Occipital lobe (tissue), 2 donors: ENCODE measurements around the gene SUCNR1. TPM values are rescaled to one million over a fixed set of nuclear protein-coding genes. Genes with fewer than 3 reads are reported as not detected.
"Not testable (repeated sequence)": the region's sequence is repeated elsewhere in the genome, so short reads cannot be mapped to it uniquely, and the experiment has no call there.

Experiments used
- DNase-seq: peaks from one replicate; lab custom pipeline; 2025; lab: John Stamatoyannopoulos, UW
- total RNA-seq: library from RNA; depleted of rRNA; stranded (reverse); fragments of >200 nt; gene quantifications from one replicate; pipeline ENCODE4 v1.2.3, GENCODE V29; 2014

SUCNR1 gene
- total RNA-seq, 1 donor from 2014 or later, result 1.2 TPM

DNA sequence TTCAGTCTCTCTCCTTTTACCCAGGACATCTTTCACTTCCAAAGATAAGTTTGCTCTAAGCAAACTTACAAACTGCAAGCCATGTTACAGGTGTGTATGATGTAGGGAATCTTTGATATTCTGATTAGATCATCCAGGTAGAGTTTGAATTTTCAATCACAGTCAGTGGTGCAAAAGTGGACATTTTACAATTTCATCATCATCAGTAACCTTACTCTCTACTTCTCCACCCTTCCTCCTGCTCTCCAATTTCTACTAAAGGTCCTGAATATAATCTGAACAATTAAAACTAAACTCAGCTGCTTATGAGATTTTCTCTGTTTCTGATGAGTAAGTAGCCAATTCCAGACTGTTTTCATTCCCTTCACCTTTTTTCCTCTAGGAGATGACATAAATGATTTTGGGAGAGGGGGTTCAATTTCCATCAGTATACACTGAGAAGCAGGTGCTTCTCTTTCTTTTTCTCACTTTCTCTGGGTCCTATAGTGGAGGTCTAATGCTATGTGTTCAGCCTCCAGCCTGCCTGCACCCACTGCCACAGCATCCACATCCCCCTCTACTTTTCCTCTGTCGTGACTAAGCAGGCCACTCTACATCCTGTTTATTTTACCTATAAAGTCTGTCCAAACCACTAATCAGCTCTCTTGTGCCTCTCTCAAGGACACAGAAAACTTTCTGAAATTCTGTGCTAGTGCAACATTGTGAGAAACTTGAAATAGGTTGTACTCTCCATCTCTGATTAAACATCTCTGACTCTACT is 27.6 kb downstream of the SUCNR1 start:
- DNase-seq, result no peak

DNA sequence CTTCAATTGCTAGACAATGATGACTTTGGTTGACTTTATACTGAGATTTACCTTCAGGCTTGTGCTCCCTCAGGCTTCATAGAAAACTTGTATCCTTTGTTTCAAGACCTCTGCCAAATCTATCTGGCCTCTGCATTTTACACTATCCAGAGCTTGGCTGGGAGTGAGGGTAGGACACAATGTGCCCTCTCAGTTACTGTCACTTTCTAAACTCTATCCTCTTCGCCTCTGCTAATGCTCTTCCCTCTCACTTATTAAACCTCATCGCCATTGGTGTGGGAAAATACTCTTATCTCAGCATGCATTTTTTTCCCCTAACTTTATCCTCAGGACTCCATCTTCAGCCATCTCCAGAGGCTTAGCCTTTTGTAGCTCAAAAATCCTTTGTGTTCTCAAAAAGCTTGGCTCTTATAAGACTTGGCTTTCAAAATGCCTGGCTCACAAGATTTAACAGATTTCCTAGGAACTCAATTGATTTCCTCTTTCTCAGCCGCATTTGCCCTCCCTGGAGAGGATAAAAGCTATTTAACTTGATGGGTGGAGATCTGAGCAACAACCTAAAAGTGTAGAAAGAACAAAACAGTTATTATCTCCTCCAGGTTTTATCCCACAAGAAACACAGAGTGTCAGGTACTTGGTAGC is 28.3 kb downstream of the SUCNR1 start:
- no peak for DNase-seq

GRCh38 chr3:151903501-151903991 is 30.1 kb downstream of the SUCNR1 start:
- no peak for DNase-seq

- no peak for DNase-seq
Observed at GRCh38 chr3:151905647-151906046, 32.2 kb downstream of the SUCNR1 start.

- DNase-seq, result no peak
Observed at GRCh38 chr3:151906751-151907150, 33.3 kb downstream of the SUCNR1 start.

DNA sequence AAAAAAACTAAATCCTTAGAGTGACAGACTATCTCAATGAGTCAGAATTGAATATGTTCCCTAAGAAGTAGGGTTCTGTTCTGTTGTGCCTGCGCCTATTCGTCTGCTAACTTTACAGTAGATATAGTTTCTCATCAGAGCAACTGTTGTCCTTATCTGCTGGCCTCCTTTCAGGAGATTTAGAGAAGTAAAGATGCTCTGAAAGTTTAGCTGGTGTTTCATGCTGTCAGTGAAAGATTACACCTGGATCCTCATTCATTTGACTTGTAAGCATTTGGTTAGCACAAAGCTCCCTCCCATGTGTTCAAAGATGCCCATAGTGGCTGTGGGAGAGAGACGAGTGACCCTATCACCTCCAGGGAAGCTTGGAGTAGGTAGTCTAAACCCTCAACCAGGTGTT is 35.0 kb downstream of the SUCNR1 start:
- no peak for DNase-seq

- no peak for DNase-seq
Observed at GRCh38 chr3:151909681-151910405, 36.4 kb downstream of the SUCNR1 start.

DNA sequence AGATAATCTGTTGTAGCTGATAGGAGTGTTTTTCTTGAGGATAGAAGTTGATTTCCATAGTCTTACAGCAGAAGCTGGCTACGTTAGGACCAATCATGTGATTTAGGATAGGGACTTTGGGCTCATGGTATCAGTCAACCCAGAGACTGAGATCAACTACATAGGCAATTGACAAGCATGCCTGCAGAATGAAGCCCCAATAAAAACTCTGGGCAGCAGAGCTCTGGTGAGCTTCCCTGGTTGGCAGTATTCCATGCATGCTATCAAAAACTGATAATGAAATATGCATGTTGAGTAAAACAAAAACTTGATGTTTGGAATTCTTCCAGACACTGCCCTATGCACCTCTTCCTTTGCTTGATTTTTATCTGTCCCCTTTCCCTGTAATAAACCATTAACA is 38.0 kb downstream of the SUCNR1 start:
- no peak for DNase-seq

DNA sequence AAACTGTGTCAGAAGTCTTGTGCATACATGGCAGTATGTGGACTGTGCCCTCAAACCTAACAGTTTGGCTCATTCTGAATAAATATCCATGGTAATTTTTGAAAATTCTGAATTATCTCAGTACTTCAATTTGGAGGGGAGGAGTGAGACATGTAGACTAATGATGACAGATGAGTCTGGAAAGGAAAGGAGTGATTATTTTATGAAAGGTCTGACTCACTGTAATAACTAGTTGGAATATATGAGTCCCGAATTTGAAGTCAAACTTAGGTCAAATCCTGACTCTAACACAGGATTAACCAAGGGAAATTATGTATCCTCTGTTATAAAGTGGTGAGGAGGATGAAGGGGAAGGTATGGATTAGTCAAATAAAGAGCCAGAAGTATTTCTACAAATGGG is 38.6 kb downstream of the SUCNR1 start:
- no peak for DNase-seq

DNA sequence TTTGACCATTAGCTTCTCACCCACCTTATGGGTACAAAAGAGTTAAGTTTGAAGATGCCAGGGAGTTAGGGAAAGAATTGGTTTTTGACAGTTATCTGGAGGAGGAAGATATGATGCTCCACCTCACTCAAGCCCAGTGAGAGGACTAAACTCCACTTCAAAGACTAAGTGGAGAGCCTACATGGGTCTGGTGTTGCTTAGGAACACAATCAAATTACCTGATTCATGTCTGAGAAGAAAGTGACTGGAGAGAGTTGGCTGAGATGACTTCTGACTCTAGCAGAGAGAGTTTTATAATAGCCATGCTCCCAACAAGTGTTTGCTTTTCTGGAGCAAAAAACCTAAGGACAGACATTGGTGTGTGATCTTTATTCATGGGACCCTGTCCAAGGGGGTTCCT is 43.3 kb downstream of the SUCNR1 start:
- DNase-seq, result no peak

GRCh38 chr3:151918253-151919029 is 45.0 kb downstream of the SUCNR1 start:
- DNase-seq, result no peak

DNA sequence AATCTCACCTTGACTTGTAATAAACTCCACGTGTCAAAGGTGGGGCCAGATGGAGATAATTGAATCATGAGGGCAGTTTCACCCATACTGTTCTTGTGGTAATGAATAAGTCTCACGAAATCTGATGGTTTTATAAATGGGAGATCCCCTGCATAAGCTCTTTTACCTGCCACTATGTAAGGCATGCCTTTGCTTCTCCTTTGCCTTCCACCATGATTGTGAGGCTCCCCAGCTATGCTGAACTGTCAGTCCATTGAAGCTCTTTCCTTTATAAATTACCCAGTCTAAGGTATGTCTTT is 45.5 kb downstream of the SUCNR1 start:
- DNase-seq, result no peak

- peak; percentile 3 for DNase-seq
Observed at GRCh38 chr3:151919446-151919845, 46.0 kb downstream of the SUCNR1 start.

- no peak for DNase-seq
Observed at GRCh38 chr3:151923901-151924300, 50.5 kb downstream of the SUCNR1 start.

- no peak for DNase-seq
Observed at GRCh38 chr3:151924753-151925152, 51.3 kb downstream of the SUCNR1 start.

GRCh38 chr3:151925419-151925818 is 52.0 kb downstream of the SUCNR1 start:
- DNase-seq, result no peak

DNA sequence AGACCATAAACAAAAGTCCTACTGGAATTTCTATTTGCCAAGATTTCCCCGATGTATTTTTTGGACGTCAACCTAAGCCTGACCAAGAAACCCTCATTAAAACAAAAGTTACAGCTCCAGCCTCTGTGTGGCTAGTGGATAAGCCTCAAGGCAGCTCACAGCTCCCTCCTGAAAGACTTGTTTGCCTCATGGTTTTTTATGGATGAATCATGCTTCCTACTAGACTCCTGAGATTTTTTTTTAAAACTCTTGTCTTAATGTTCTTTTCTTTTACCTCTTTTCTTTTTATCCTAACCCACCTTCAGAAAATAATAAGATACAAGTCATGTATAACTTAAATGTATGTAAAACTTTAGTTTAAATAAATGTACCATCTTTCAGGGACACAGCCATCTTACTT is 52.4 kb downstream of the SUCNR1 start:
- no peak for DNase-seq

- no peak for DNase-seq
Observed at GRCh38 chr3:151926956-151927355, 53.5 kb downstream of the SUCNR1 start.

DNA sequence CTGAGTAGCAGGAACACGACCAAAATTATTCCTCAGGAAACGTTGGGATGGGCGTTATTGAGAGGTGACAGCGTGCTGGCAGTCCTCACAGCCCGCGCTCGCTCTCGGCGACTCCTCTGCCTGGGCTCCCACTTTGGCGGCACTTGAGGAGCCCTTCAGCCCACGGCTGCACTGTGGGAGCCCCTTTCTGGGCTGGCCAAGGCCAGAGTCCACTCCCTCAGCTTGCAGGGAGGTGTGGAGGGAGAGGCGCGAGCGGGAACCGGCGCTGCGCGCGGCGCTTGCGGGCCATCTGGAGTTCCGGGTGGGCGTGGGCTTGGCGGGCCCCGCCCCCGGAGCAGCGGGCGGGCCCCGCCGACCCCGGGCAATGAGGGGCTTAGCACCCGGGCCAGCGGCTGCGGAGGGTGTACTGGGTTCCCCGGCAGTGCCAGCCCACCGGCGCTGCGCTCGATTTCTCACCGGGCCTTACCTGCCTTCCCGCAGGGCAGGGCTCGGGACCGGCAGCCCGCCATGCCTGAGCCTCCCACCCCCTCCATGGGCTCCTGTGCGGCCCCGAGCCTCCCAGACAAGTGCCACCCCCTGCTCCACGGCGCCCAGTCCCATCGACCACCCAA is 54.6 kb downstream of the SUCNR1 start:
- DNase-seq, result not testable (repeated sequence)

DNA sequence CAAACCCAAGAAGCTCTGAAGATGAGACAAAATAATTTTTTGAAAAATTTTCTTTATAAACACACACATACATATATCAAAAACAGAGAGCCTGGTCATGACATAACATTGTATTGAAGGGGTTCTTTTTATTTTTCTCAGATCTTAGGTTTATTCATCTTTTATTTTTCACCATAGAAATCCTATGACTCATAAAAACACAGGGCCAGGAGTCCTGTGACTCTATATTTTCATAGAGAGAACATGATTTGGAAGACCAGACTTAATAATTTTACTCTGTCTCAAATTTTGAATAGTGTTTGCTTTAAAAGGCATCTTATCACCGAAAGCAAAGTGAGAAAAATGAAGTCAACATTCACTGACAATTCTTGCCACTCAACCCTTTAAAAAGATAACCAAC is 57.7 kb downstream of the SUCNR1 start:
- no peak for DNase-seq

GRCh38 chr3:151933234-151933853 is 59.9 kb downstream of the SUCNR1 start:
- no peak for DNase-seq
